Cardiac muscle cell (in vitro differentiated cells and primary cell): ENCODE measurements around the gene MTERF4. TPM values are rescaled to one million over a fixed set of nuclear protein-coding genes. Genes with fewer than 3 reads are reported as not detected.
"Not testable (repeated sequence)": the region's sequence is repeated elsewhere in the genome, so short reads cannot be mapped to it uniquely, and the experiment has no call there.

Experiments
- DNase-seq, 2 donors: peaks; one replicate each; pipeline versions ENCODE4 v3.0.0 to v3.0.0-alpha.2; 2010 to 2017; ENCODE audit warnings: low read depth in 1 of 2, low spot score in 1 of 2
- H3K27ac ChIP-seq: fragments of 200-600 bp; sonication (generic); 2 replicates; pipeline ENCODE4 v1.5.1; 2016
- H3K27me3 ChIP-seq: fragments of 200-600 bp; sonication (generic); 2 replicates; pipeline ENCODE4 v1.6.0; 2016; ENCODE audit warnings: control low read depth
- H3K36me3 ChIP-seq: fragments of 200-600 bp; sonication (generic); 2 replicates; pipeline ENCODE4 v1.5.1; 2016; ENCODE audit warnings: control low read depth
- H3K4me1 ChIP-seq: fragments of 200-600 bp; sonication (generic); 2 replicates; pipeline ENCODE4 v1.8.1; 2017; ENCODE audit warnings: low read depth, mild to moderate bottlenecking, mixed run types
- H3K4me3 ChIP-seq: fragments of 200-600 bp; sonication (generic); 2 replicates; pipeline ENCODE4 v1.5.1; 2016; ENCODE audit warnings: mild to moderate bottlenecking
- H3K9me3 ChIP-seq: fragments of 200-600 bp; sonication (generic); 2 replicates; pipeline ENCODE4 v1.5.1; 2017; ENCODE audit warnings: low read depth, mild to moderate bottlenecking, control low read depth
- polyA plus RNA-seq: library from polyadenylated mRNA; unstranded; fragments of >200 nt; fragmentation: Nextera tagmentation; extraction: Ambion mirVana; gene quantifications from 2 replicates; pipeline ENCODE4 v1.2.1, GENCODE V29; 2016
- total RNA-seq: library from RNA; depleted of rRNA; stranded (reverse); fragments of >200 nt; gene quantifications from 2 replicates; pipeline ENCODE4 v1.2.3, GENCODE V29; 2016
- TF ChIP-seq, protein P1 (sequence below): IDR thresholded peaks from 2 replicates; pipeline ENCODE4 v1.5.1; 2012; ENCODE audit warnings: low read depth, mild to moderate bottlenecking, low read length

The MTERF4 gene
- total and polyA plus RNA-seq, 2 experiments from 2014 or later = 26.9 to 105 TPM

DNA sequence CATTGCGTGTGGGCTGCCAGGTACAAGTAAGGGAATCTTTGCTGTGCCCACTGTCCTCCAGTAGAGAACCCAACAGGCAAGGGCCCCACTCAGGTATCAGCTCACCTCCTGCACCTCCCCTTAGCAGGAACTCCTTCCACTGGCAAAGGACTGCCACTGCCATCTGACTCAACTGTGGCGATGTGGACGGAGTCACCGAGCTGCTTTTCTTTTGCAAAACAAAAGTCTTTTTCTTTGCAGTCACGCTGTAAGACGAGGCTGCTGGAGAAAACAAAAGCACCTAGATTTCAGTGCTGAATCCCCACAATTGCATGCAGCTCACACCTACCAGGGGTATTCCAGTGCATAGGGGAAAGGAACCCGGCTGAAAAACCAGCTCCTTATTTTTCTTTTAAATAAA is 7.9 kb downstream of the MTERF4 start:
- H3K4me3 ChIP-seq = no peak overlapping the region
- DNase-seq = no peak
- TF ChIP-seq, protein P1, sequence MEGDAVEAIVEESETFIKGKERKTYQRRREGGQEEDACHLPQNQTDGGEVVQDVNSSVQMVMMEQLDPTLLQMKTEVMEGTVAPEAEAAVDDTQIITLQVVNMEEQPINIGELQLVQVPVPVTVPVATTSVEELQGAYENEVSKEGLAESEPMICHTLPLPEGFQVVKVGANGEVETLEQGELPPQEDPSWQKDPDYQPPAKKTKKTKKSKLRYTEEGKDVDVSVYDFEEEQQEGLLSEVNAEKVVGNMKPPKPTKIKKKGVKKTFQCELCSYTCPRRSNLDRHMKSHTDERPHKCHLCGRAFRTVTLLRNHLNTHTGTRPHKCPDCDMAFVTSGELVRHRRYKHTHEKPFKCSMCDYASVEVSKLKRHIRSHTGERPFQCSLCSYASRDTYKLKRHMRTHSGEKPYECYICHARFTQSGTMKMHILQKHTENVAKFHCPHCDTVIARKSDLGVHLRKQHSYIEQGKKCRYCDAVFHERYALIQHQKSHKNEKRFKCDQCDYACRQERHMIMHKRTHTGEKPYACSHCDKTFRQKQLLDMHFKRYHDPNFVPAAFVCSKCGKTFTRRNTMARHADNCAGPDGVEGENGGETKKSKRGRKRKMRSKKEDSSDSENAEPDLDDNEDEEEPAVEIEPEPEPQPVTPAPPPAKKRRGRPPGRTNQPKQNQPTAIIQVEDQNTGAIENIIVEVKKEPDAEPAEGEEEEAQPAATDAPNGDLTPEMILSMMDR = no peak
- no peaks in the 10 kb centered on the region for H3K4me1 ChIP-seq
- H3K9me3 ChIP-seq = no peaks in the 10 kb centered on the region
- no peaks in the 10 kb centered on the region for H3K27me3 ChIP-seq
- H3K36me3 ChIP-seq = peaks cover 51% of the 10 kb centered on the region
- H3K27ac ChIP-seq = no peak overlapping the region

GRCh38 chr2:241093133-241093781 is 8.8 kb downstream of the MTERF4 start:
- not testable (repeated sequence) for H3K27me3 ChIP-seq, DNase-seq, H3K4me1 ChIP-seq, H3K9me3 ChIP-seq, H3K4me3 ChIP-seq, H3K27ac ChIP-seq
- H3K36me3 ChIP-seq = peaks cover 55% of the 10 kb centered on the region

- Histone ChIP-seq H3K36me3 (peaks cover 61% of the 10 kb centered on the region), H3K27ac (no peak overlapping the region), H3K27me3 (no peaks in the 10 kb centered on the region), H3K4me1 (no peaks in the 10 kb centered on the region), H3K4me3 (no peak overlapping the region), H3K9me3 (no peaks in the 10 kb centered on the region)
- DNase-seq = no peak
- TF ChIP-seq, protein P1 = no peak
These were observed 9.4 kb downstream of the MTERF4 start for GRCh38 chr2:241092677-241093076.

DNA sequence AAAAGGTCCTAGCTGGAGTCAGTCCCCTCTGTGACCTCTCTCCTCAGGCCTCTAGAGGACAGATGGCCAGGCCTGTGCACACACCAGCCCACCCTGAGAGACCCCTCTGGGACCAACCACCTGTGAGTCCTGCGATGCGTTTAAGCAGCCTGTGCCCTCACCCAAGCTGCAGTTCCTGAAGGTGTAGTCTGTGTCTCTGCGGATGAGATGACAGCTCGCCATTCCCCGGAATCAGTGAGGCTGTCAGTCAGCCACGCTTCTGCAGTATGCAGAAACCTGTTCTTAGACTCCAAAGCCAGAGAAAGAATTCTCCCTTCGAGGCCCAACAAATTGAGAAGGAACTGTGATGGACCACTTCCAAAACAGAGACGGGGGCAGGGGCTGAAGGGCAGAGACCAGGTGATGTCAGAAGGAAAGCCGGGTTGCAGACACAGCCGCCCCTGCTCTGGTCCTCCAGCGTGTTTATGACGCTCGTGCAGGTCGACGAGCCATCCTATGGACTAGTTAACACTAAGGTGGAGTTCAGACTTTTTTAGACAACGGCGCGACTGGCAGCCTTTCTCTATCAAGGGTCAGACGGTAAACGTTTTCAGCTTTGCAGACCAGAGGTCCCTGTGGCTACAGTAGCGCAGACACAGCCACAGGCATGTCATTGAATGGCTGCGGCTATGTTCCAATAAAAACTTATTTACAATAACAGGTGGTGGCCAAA is 10.2 kb downstream of the MTERF4 start:
- DNase-seq = no peak
- TF ChIP-seq, protein P1 = no peak
- H3K27ac ChIP-seq = no peak overlapping the region
- H3K9me3 ChIP-seq = no peaks in the 10 kb centered on the region
- H3K27me3 ChIP-seq = no peaks in the 10 kb centered on the region
- H3K4me3 ChIP-seq = no peak overlapping the region
- H3K4me1 ChIP-seq = no peaks in the 10 kb centered on the region
- peaks cover 61% of the 10 kb centered on the region for H3K36me3 ChIP-seq

DNA sequence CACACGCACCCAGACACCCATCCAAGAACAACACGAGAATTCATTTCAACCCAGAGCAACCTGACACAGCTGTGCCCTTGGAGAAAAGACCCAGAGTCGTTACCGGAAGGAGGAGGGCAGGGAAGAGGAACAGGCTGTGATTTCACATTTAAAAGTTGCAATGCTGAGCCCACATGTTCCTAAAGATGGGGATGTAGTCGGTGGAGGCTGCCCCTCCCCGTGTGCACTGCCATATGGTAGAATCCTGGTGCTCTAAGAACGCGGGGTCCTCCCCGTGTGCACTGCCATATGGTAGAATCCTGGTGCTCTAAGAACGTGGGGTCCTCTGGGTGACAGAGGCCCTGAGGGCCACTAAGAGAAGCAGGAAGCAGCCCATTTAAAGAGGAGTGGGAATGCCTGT is 10.9 kb downstream of the MTERF4 start:
- Histone ChIP-seq H3K27ac (no peak overlapping the region), H3K9me3 (no peaks in the 10 kb centered on the region), H3K27me3 (no peaks in the 10 kb centered on the region), H3K4me3 (no peak overlapping the region), H3K4me1 (no peaks in the 10 kb centered on the region), H3K36me3 (peaks cover 61% of the 10 kb centered on the region)
- TF ChIP-seq, protein P1 = no peak
- no peak for DNase-seq
